ENCODE data around the gene GOPC. TPM values are rescaled to one million over a fixed set of nuclear protein-coding genes. Genes with fewer than 3 reads are reported as not detected.
A peak's percentile ranks its signal among the peaks of the same experiment; 100 is the strongest.

Gene GOPC
- total RNA-seq, 3 donors from 2014 or later (not counting 1 experiment from before 2014, with no cell fraction given) = 17.5 to 27.7 (median 20.4) TPM

GRCh38 chr6:117552618-117553017 is 49.7 kb downstream of the GOPC start:
- Histone ChIP-seq H3K4me1 (ENCODE audit: control insufficient read depth, insufficient read depth, low read length) (peaks cover 22% of the 10 kb centered on the region), H3K27me3 (ENCODE audit: control insufficient read depth, insufficient read depth, low read length) (no peaks in the 10 kb centered on the region), H3K4me3 (ENCODE audit: low read length) (no peak overlapping the region), H3K36me3 (ENCODE audit: control insufficient read depth, insufficient read depth, low read length) (no peaks in the 10 kb centered on the region), H3K27ac (ENCODE audit: low read length) (no peak overlapping the region), H3K9me3 (ENCODE audit: control insufficient read depth, insufficient read depth, low read length) (no peaks in the 10 kb centered on the region)
- no peak for ATAC-seq
- intact Hi-C loops (cut with micrococcal nuclease) = no loop called here
- peaks cover 33 to 35% of the 10 kb centered on the region in 2 donors for H3K4me1 Mint-ChIP-seq
- no peaks in the 10 kb centered on the region for H3K9me3 Mint-ChIP-seq
- no peak for TF ChIP-seq CTCF (IDR thresholded peaks at IDR 0.05)
- H3K4me3 Mint-ChIP-seq = no peak overlapping the region
- no peak overlapping the region for H3K27ac Mint-ChIP-seq
- DNase-seq = no peak
- H3K36me3 Mint-ChIP-seq = no peaks in the 10 kb centered on the region
- WGBS (ENCODE audit: insufficient coverage) = 77% methylated on average over 2 of the region's 2 CpGs
- H3K27me3 Mint-ChIP-seq (ENCODE audit: low read depth in 2 of 2) = no peaks in the 10 kb centered on the region

DNA sequence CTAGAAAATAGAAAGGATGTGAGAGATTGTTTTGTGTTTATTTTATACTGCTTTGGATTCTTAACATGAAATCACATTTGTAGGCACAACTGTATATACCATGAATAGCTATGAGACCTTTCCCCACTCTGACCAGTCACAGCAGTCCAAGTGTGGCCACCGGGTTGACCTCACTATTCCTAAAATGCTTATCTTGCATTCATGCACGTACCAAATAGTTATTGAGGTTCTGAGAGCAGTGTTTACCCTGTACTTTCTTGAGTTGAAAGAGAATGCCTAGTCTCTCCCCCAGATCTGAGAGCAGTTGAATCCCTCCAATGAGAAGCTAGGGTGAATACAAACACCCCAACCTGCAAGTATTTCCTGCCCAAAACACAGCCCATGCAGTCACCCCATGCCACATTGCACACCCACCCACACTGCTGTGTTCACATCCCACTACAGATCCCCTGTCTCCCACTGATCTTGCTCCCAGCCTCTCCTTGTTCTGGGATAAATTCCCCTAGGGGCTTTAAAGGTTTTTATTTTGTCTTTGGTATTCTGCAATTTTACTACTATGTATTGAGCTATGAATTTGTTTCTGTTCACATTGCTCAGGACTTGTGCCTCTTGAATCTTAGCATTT is 51.6 kb downstream of the GOPC start:
- WGBS (ENCODE audit: insufficient coverage) = 90% methylated on average over 2 of the region's 2 CpGs
- Mint-ChIP-seq H3K36me3 (no peaks in the 10 kb centered on the region), H3K9me3 (no peaks in the 10 kb centered on the region), H3K4me3 (no peak overlapping the region), H3K4me1 (peaks cover 47 to 49% of the 10 kb centered on the region in 2 donors), H3K27ac (peak overlapping the region; percentile 91 to 92), H3K27me3 (ENCODE audit: low read depth in 2 of 2) (no peaks in the 10 kb centered on the region)
- H3K9me3 ChIP-seq (ENCODE audit: control insufficient read depth, insufficient read depth, low read length) = no peaks in the 10 kb centered on the region
- no peak for ATAC-seq
- peak in 1 of 2 donors; percentile 26 for DNase-seq
- intact Hi-C loops (cut with micrococcal nuclease) = no loop called here
- TF ChIP-seq CTCF (IDR thresholded peaks at IDR 0.05) = no peak
- H3K36me3 ChIP-seq (ENCODE audit: control insufficient read depth, insufficient read depth, low read length) = no peaks in the 10 kb centered on the region
- peaks cover 28% of the 10 kb centered on the region for H3K4me1 ChIP-seq (ENCODE audit: control insufficient read depth, insufficient read depth, low read length)
- H3K27me3 ChIP-seq (ENCODE audit: control insufficient read depth, insufficient read depth, low read length) = no peaks in the 10 kb centered on the region
- no peak overlapping the region for H3K27ac ChIP-seq (ENCODE audit: low read length)
- no peak overlapping the region for H3K4me3 ChIP-seq (ENCODE audit: low read length)

DNA sequence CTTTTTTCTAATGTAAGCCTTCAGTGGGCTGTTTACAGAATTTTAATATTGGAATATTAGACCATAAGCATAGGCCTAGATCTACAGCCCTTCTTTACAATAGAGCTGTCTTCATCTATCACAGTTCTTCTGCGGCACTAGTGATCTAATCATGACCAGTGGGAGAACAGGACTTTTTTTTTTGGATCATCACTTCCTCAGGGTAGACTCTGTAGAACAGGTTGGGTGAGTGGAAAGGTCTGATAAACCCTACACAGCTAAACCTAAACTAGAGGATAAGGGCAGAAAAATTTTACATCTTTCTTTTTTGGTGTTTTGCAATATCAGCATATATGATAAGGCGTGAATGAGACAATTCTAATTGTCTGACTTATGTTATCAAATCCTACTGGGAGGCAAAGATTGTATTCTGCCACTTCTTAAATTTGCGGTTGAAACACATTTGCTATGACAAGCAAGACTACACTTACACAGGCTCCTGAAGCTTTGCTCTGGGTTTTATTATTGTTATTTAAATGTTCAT is 52.2 kb downstream of the GOPC start:
- intact Hi-C loops (cut with micrococcal nuclease) = no loop called here
- H3K4me3 ChIP-seq (ENCODE audit: low read length) = no peak overlapping the region
- peaks cover 47 to 49% of the 10 kb centered on the region in 2 donors for H3K4me1 Mint-ChIP-seq
- no peaks in the 10 kb centered on the region for H3K36me3 Mint-ChIP-seq
- DNase-seq = no peak
- H3K36me3 ChIP-seq (ENCODE audit: control insufficient read depth, insufficient read depth, low read length) = no peaks in the 10 kb centered on the region
- WGBS (ENCODE audit: insufficient coverage) = 62% methylated on average over 2 of the region's 3 CpGs
- no peak for TF ChIP-seq CTCF (IDR thresholded peaks at IDR 0.05)
- no peaks in the 10 kb centered on the region for H3K27me3 Mint-ChIP-seq (ENCODE audit: low read depth in 2 of 2)
- peaks cover 28% of the 10 kb centered on the region for H3K4me1 ChIP-seq (ENCODE audit: control insufficient read depth, insufficient read depth, low read length)
- H3K27ac Mint-ChIP-seq = peak overlapping the region; percentile 91 to 92
- ATAC-seq = no peak
- peak overlapping the region; percentile 88 for H3K4me3 Mint-ChIP-seq
- no peaks in the 10 kb centered on the region for H3K27me3 ChIP-seq (ENCODE audit: control insufficient read depth, insufficient read depth, low read length)
- peak overlapping the region; percentile 72 for H3K27ac ChIP-seq (ENCODE audit: low read length)
- no peaks in the 10 kb centered on the region for H3K9me3 Mint-ChIP-seq
- no peaks in the 10 kb centered on the region for H3K9me3 ChIP-seq (ENCODE audit: control insufficient read depth, insufficient read depth, low read length)

All from natural killer cell (primary cell).